Colonic mucosa (tissue), 4 donors: Measurements from ENCODE around the gene KMT2C. TPM values are rescaled to one million over a fixed set of nuclear protein-coding genes. Genes with fewer than 3 reads are reported as not detected.
"Not testable (repeated sequence)": the region's sequence is repeated elsewhere in the genome, so short reads cannot be mapped to it uniquely, and the experiment has no call there.

ENCODE experiments used
- DNase-seq: peaks from one replicate; pipeline ENCODE4 v3.0.0-alpha.2; 2020
- H3K27ac ChIP-seq: fragments of 200-600 bp; one replicate; pipeline ENCODE4 v1.8.0; 2021
- H3K27me3 ChIP-seq: fragments of 200-600 bp; one replicate; pipeline ENCODE4 v1.8.0; 2021
- H3K36me3 ChIP-seq: fragments of 200-600 bp; one replicate; pipeline ENCODE4 v1.8.0; 2021
- H3K4me1 ChIP-seq: fragments of 200-600 bp; one replicate; pipeline ENCODE4 v1.8.0; 2021; ENCODE audit warnings: mild to moderate bottlenecking
- H3K4me3 ChIP-seq: fragments of 200-600 bp; one replicate; pipeline ENCODE4 v1.8.0; 2021
- H3K9ac ChIP-seq, 2 donors: one replicate each; pipeline ENCODE4 v1.7.0; 2013; ENCODE audit warnings: control low read depth in 2 of 2, low read depth in 2 of 2, low read length in 2 of 2
- H3K9me3 ChIP-seq: fragments of 200-600 bp; one replicate; pipeline ENCODE4 v1.8.0; 2021
- intact Hi-C: fragments of 100-400 bp; cut with DNase I; formaldehyde crosslinking; loops from one replicate; pipeline ENCODE4 v1.14.1; 2022
- total RNA-seq, 2 donors: library from RNA; stranded (reverse); fragmentation: NEBNext Ultra II Directional in 1 of 2; extraction: Animal tissue kit (Norgen Biotek cat#: 25700) in 1 of 2; gene quantifications; one replicate each; pipeline ENCODE4 v1.2.1, GENCODE V29; 2021
- TF ChIP-seq, protein P1 (sequence below): fragments of 200-600 bp; IDR thresholded peaks from one replicate; pipeline ENCODE4 v1.8.0; 2022; ENCODE audit warnings: antibody characterized with exemption, mild to moderate bottlenecking
- donor health status: healthy.
- donor health status: DM: no; HTN: no; CAD: no.
- donor health status: DM: no; HTN: no; CAD: no.

KMT2C gene
- total RNA-seq, 2 donors from 2014 or later: 70.9 to 73.3 TPM

DNA sequence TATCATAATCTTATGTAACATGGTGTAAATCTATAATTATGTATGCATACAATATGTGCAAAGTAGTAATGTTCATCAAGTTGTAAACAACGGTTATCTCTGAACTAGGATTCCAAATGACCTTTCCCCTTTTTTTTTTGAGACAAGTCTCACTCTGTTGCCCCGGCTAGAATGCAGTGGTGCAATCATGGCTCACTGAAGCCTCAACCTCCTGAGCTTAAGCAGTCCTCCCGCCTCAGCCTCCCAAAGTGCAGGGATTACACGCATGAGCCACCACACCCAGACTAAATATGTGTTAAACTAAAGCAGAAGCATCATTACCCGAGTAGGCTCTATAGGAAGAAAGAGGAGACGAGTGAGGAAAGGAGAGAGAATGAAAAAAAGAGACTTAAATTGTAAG, 7.8 kb upstream of the KMT2C start:
- Histone ChIP-seq H3K9me3 (no peaks in the 10 kb centered on the region), H3K36me3 (no peaks in the 10 kb centered on the region), H3K4me3 (no peak overlapping the region), H3K27me3 (no peaks in the 10 kb centered on the region), H3K9ac (no peak overlapping the region), H3K27ac (no peak overlapping the region), H3K4me1 (no peaks in the 10 kb centered on the region)
- DNase-seq: no peak
- TF ChIP-seq, protein P1, sequence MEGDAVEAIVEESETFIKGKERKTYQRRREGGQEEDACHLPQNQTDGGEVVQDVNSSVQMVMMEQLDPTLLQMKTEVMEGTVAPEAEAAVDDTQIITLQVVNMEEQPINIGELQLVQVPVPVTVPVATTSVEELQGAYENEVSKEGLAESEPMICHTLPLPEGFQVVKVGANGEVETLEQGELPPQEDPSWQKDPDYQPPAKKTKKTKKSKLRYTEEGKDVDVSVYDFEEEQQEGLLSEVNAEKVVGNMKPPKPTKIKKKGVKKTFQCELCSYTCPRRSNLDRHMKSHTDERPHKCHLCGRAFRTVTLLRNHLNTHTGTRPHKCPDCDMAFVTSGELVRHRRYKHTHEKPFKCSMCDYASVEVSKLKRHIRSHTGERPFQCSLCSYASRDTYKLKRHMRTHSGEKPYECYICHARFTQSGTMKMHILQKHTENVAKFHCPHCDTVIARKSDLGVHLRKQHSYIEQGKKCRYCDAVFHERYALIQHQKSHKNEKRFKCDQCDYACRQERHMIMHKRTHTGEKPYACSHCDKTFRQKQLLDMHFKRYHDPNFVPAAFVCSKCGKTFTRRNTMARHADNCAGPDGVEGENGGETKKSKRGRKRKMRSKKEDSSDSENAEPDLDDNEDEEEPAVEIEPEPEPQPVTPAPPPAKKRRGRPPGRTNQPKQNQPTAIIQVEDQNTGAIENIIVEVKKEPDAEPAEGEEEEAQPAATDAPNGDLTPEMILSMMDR: no peak
- intact Hi-C loops: no loop called here

DNA sequence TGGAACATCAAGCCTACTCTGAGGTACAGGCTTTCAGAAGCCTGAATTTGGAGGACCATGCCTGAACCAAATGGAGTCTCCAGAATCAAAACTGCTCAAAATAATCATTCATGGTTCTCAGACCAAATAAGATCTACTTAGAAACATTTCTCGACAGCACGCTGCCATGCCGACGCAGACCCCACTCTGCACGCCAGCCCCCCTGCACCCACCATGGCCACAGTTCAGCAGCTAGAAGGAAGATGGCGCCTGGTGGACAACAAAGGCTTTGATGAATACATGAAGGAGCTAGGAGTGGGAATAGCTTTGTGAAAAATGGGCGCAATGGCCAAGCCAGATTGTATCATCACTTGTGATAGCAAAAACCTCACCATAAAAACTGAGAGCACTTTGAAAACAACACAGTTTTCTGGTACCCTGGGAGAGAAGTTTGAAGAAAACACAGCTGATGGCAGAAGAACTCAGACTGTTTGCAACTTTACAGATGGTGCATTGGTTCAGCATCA, 6.6 kb upstream of the KMT2C start:
- intact Hi-C loops: no loop called here
- H3K36me3 ChIP-seq: no peaks in the 10 kb centered on the region
- TF ChIP-seq, protein P1: no peak
- no peaks in the 10 kb centered on the region for H3K4me1 ChIP-seq
- no peak overlapping the region for H3K4me3 ChIP-seq
- no peak for DNase-seq
- H3K9ac ChIP-seq: no peak overlapping the region
- no peak overlapping the region for H3K27ac ChIP-seq
- H3K27me3 ChIP-seq: no peaks in the 10 kb centered on the region
- no peaks in the 10 kb centered on the region for H3K9me3 ChIP-seq

DNA sequence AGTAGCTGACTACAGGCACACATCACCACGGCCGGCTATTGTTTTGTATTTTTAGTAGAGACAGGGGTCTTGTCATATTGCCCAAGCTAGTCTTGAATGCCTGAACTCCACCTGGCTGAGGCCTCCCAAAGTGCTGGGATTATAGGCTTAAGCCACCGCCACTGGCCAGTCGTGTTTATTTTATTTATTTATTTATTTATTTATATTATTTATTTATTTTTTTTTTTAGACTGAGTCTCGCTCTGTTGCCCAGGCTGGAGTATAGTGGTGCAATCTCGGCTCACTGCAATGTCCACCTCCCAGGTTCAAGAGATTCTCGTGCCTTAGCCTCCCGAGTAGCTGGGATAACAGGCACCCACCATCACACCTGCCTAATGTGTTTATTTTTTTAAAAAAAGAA, 6.0 kb upstream of the KMT2C start:
- H3K9me3 ChIP-seq, H3K4me1 ChIP-seq, H3K36me3 ChIP-seq, H3K27ac ChIP-seq, H3K9ac ChIP-seq, intact Hi-C loops, H3K27me3 ChIP-seq, DNase-seq, H3K4me3 ChIP-seq: not testable (repeated sequence)

DNA sequence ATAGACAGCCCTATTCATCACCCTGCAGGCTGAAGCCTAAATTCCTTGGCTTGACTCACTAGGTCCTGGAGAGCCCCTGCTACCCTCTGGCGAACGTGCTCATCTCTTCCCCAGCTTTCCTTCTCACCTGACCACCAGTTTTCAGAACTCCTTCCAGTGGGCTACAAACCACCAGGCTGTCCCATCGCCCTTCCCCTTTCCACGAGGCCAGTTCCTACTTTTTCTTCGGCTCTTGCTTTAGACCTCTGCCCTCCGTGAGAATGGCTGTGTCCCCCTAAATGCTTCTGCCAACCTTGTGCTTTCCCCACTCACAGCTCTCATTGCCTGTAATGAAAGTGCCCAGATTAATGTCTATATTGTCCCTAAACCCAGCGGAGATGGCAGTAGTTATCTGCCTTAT, 5.4 kb upstream of the KMT2C start:
- H3K9me3 ChIP-seq, DNase-seq, H3K9ac ChIP-seq, H3K36me3 ChIP-seq, H3K27ac ChIP-seq, H3K4me1 ChIP-seq, H3K4me3 ChIP-seq, H3K27me3 ChIP-seq, intact Hi-C loops: not testable (repeated sequence)

DNA sequence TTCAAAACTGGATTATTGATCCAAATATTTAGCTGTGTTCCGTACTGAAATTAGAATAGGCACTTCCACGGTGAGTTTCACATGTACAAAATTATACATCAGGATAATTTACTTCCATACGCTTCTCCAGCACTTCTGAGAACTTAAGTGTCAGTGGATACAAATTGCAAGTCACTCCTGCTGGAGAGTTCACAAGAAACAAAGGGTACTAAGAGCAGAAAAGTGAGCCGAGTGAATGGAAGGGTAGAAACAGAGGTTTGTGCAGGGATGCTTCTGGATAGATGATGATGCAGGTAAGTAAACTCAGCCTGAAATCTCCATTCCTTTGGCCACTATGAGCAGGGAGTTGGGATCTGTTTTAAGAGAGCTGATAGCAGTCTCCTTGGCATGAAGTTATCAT, 2.2 kb upstream of the KMT2C start:
- DNase-seq, intact Hi-C loops, H3K27me3 ChIP-seq, H3K9me3 ChIP-seq, H3K4me1 ChIP-seq, H3K9ac ChIP-seq, H3K4me3 ChIP-seq, H3K27ac ChIP-seq, H3K36me3 ChIP-seq: not testable (repeated sequence)

DNA sequence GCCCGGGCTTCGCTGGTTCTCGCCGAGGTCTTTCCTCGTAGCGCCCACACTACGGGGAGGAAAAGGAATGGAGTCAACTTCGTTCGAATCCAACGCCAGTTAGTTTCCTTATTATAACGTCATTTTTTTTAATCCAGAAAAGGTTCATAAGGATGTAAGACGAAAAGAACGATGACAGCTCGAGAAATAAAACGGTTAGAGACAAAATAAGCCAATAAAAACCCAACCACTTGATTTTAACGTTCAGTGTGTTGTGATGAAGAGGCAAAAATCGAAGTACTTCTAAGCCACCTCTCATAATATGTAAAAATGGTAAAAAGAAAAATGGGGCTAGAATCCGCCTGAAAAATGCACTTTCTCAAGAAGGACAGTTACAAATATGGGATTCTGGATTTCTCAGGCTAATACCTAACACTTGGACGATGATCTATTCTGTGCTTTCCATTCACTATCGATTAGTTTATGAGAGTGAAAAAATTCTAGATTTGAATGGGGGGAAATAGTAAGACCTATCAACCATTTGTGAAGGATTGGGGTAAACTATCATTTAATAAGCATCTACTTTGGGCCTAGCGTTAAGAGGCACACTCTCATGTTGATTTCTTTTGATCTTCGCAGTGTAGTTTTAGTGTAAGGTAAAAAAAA, 1.2 kb upstream of the KMT2C start:
- H3K4me3 ChIP-seq: peak overlapping the region; percentile 41
- H3K27ac ChIP-seq: peak overlapping the region; percentile 79
- intact Hi-C loops, H3K9me3 ChIP-seq, H3K4me1 ChIP-seq, DNase-seq, H3K36me3 ChIP-seq, H3K27me3 ChIP-seq: not testable (repeated sequence)
- H3K9ac ChIP-seq: peak overlapping the region; percentile 32 to 68

- intact Hi-C loops: no loop called here
- Histone ChIP-seq H3K9me3 (no peaks in the 10 kb centered on the region), H3K4me3 (peak overlapping the region; percentile 44), H3K27ac (peak overlapping the region; percentile 93), H3K9ac (peak overlapping the region; percentile 68 to 88), H3K27me3 (no peaks in the 10 kb centered on the region), H3K4me1 (no peaks in the 10 kb centered on the region), H3K36me3 (no peaks in the 10 kb centered on the region)
- DNase-seq: peak; percentile 95
- TF ChIP-seq, protein P1: no peak
These were observed 518 bp upstream of the KMT2C start for GRCh38 chr7:152436111-152436930.

GRCh38 chr7:152434511-152435383, 1.1 kb downstream of the KMT2C start:
- H3K36me3 ChIP-seq, intact Hi-C loops, H3K9me3 ChIP-seq, H3K27me3 ChIP-seq, H3K4me1 ChIP-seq: not testable (repeated sequence)
- peak; percentile 66 for DNase-seq
- peak overlapping the region; percentile 60 to 81 for H3K9ac ChIP-seq
- peak overlapping the region; percentile 87 for H3K27ac ChIP-seq
- H3K4me3 ChIP-seq: peak overlapping the region; percentile 79

- H3K4me1 ChIP-seq, intact Hi-C loops: not testable (repeated sequence)
These were observed 1.9 kb downstream of the KMT2C start for GRCh38 chr7:152433721-152434490.

More at GRCh38 chr7:152433721-152434490, 1.9 kb downstream of the KMT2C start:
- H3K9ac ChIP-seq: peak overlapping the region; percentile 3 to 81
- not testable (repeated sequence) for H3K36me3 ChIP-seq, H3K9me3 ChIP-seq, H3K27me3 ChIP-seq
- peak overlapping the region; percentile 87 for H3K27ac ChIP-seq
- H3K4me3 ChIP-seq: peak overlapping the region; percentile 79
- peak; percentile 69 for DNase-seq
